GM23338 (cell line): Measurements from ENCODE around the gene GALNT16. TPM values are rescaled to one million over a fixed set of nuclear protein-coding genes. Genes with fewer than 3 reads are reported as not detected.

ENCODE experiments used
- ATAC-seq: fragments of 200-7000 bp; cut with Tn5 transposase; 3 replicates; pipeline ENCODE4 v1.9.1; 2020
- DNase-seq: peaks from one replicate; pipeline ENCODE4 v3.0.0-alpha.2; 2015; ENCODE audit warnings: low spot score
- H2AFZ ChIP-seq: fragments of 200-600 bp; sonication (generic); 2 replicates; pipeline ENCODE4 v1.8.0; 2016; ENCODE audit warnings: antibody characterized with exemption, mild to moderate bottlenecking, moderate library complexity
- H3F3A ChIP-seq: fragments of 200-600 bp; sonication (generic); replicated peaks from 2 replicates; pipeline ENCODE4 v1.8.0; 2017; ENCODE audit warnings: antibody characterized with exemption, mixed run types, low read depth
- H3K27ac ChIP-seq: fragments of 200-600 bp; sonication (generic); 2 replicates; pipeline ENCODE4 v1.6.1; 2016; ENCODE audit warnings: low read depth
- H3K27me3 ChIP-seq: fragments of 200-600 bp; sonication (generic); 2 replicates; pipeline ENCODE4 v1.8.0; 2016; ENCODE audit warnings: mild to moderate bottlenecking, mixed run types, moderate library complexity; ENCODE audit not compliant: insufficient read depth
- H3K36me3 ChIP-seq: fragments of 200-600 bp; sonication (generic); 2 replicates; pipeline ENCODE4 v1.8.0; 2016; ENCODE audit warnings: mild to moderate bottlenecking; ENCODE audit not compliant: insufficient read depth
- H3K4me1 ChIP-seq: fragments of 200-600 bp; sonication (generic); 2 replicates; pipeline ENCODE4 v1.8.0; 2016; ENCODE audit warnings: mild to moderate bottlenecking, moderate library complexity; ENCODE audit not compliant: insufficient read depth
- H3K4me2 ChIP-seq: fragments of 200-600 bp; sonication (generic); 2 replicates; pipeline ENCODE4 v1.7.1; 2017; ENCODE audit warnings: mixed run types
- H3K4me3 ChIP-seq: fragments of 200-600 bp; sonication (generic); 2 replicates; pipeline ENCODE4 v1.6.1; 2016; ENCODE audit warnings: mixed run types
- H3K79me2 ChIP-seq: fragments of 200-600 bp; sonication (generic); replicated peaks from 2 replicates; pipeline ENCODE4 v1.8.0; 2017; ENCODE audit warnings: mild to moderate bottlenecking; ENCODE audit not compliant: insufficient read depth
- H3K9me2 ChIP-seq: fragments of 200-600 bp; sonication (generic); 2 replicates; pipeline ENCODE4 v1.8.0; 2017; ENCODE audit not compliant: insufficient read depth
- H4K20me1 ChIP-seq: fragments of 200-600 bp; sonication (generic); replicated peaks from 2 replicates; pipeline ENCODE4 v1.8.0; 2017; ENCODE audit warnings: mild to moderate bottlenecking; ENCODE audit not compliant: insufficient read depth
- H3K27ac Mint-ChIP-seq: 2 replicates; pipeline ENCODE4 v1.8.0; 2020; ENCODE audit warnings: inconsistent platforms, mild to moderate bottlenecking, moderate library complexity, mixed read lengths
- H3K27me3 Mint-ChIP-seq: 3 replicates; pipeline ENCODE4 v1.8.0; 2022; ENCODE audit warnings: low read depth, mild to moderate bottlenecking, moderate library complexity, mixed read lengths, inconsistent platforms; ENCODE audit not compliant: insufficient read depth, poor library complexity
- H3K36me3 Mint-ChIP-seq: 3 replicates; pipeline ENCODE4 v1.8.0; 2021; ENCODE audit warnings: low read depth, mild to moderate bottlenecking, inconsistent platforms, moderate library complexity, mixed read lengths
- H3K4me1 Mint-ChIP-seq: 3 replicates; pipeline ENCODE4 v1.8.0; 2020; ENCODE audit warnings: mild to moderate bottlenecking, inconsistent platforms, mixed read lengths
- H3K4me3 Mint-ChIP-seq: 3 replicates; pipeline ENCODE4 v1.8.0; 2021; ENCODE audit warnings: moderate library complexity, mild to moderate bottlenecking, inconsistent platforms, mixed read lengths
- H3K9me3 Mint-ChIP-seq: 3 replicates; pipeline ENCODE4 v1.8.0; 2020; ENCODE audit warnings: moderate library complexity, mild to moderate bottlenecking, inconsistent platforms, mixed read lengths
- CREB1 ChIP-seq: fragments of 250-450 bp; sonication (Bioruptor Pico); IDR thresholded peaks from 2 replicates; pipeline ENCODE4 v1.5.0; 2020; ENCODE audit warnings: low read depth, mild to moderate bottlenecking, moderate library complexity
- EZH2phosphoT487 ChIP-seq: fragments of 200-600 bp; sonication (generic); IDR thresholded peaks from one replicate; pipeline ENCODE4 v1.8.1; 2018; ENCODE audit warnings: antibody characterized with exemption; ENCODE audit not compliant: unreplicated experiment
- JUNB ChIP-seq: IDR thresholded peaks from one replicate; pipeline ENCODE4 v1.6.1; 2016; ENCODE audit warnings: antibody characterized with exemption; ENCODE audit not compliant: unreplicated experiment
- NANOG ChIP-seq: IDR thresholded peaks from 2 replicates; pipeline ENCODE4 v1.6.1; 2016; ENCODE audit warnings: antibody characterized with exemption, borderline replicate concordance
- POLR2AphosphoS5 ChIP-seq: IDR thresholded peaks from 2 replicates; pipeline ENCODE4 v1.6.1; 2016; ENCODE audit warnings: antibody characterized with exemption, low read depth
- ZNF331 ChIP-seq: fragments of 250-450 bp; sonication (Bioruptor Pico); IDR thresholded peaks from 2 replicates; pipeline ENCODE4 v1.5.0; 2020; ENCODE audit warnings: low read depth, mild to moderate bottlenecking, moderate library complexity
- polyA plus RNA-seq: library from polyadenylated mRNA; unstranded; fragments of >200 nt; fragmentation: Nextera tagmentation; extraction: Ambion mirVana; gene quantifications from 2 replicates; pipeline ENCODE4 v1.2.1, GENCODE V29; 2016
- total RNA-seq: library from RNA; depleted of rRNA; stranded (reverse); fragments of >200 nt; shearing (Covaris generic); gene quantifications from 2 replicates; pipeline ENCODE4 v1.2.3, GENCODE V29; 2014
- TF ChIP-seq, protein P1 (sequence below): IDR thresholded peaks from one replicate; pipeline ENCODE4 v1.6.1; 2018; ENCODE audit warnings: antibody characterized with exemption; ENCODE audit not compliant: unreplicated experiment
- TF ChIP-seq, protein P2 (sequence below), 2 experiments: fragments of 200-600 bp in 1 of 2; sonication (generic) in 1 of 2; conservative IDR thresholded peaks; 2 replicates each; pipeline versions ENCODE4 v1.5.1 to v1.6.1; 2016 to 2017; ENCODE audit warnings: antibody characterized with exemption in 2 of 2, low read depth in 2 of 2, mild to moderate bottlenecking in 2 of 2, moderate library complexity in 1 of 2

The GALNT16 gene
- total and polyA plus RNA-seq, 2 experiments from 2014 or later: 1.5 to 2.9 TPM

- no peaks in the 10 kb centered on the region for H3K4me1 ChIP-seq
- Mint-ChIP-seq H3K9me3 (peaks cover 5% of the 10 kb centered on the region; the same call in 1 of the 3 replicates), H3K36me3 (peaks cover 52% of the 10 kb centered on the region), H3K27ac (no peak overlapping the region), H3K4me3 (no peak overlapping the region), H3K4me1 (no peaks in the 10 kb centered on the region), H3K27me3 (peaks cover 5% of the 10 kb centered on the region)
- TF ChIP-seq ZNF331 (no peak), EZH2phosphoT487 (no peak), POLR2AphosphoS5 (no peak)
- TF ChIP-seq, protein P1, sequence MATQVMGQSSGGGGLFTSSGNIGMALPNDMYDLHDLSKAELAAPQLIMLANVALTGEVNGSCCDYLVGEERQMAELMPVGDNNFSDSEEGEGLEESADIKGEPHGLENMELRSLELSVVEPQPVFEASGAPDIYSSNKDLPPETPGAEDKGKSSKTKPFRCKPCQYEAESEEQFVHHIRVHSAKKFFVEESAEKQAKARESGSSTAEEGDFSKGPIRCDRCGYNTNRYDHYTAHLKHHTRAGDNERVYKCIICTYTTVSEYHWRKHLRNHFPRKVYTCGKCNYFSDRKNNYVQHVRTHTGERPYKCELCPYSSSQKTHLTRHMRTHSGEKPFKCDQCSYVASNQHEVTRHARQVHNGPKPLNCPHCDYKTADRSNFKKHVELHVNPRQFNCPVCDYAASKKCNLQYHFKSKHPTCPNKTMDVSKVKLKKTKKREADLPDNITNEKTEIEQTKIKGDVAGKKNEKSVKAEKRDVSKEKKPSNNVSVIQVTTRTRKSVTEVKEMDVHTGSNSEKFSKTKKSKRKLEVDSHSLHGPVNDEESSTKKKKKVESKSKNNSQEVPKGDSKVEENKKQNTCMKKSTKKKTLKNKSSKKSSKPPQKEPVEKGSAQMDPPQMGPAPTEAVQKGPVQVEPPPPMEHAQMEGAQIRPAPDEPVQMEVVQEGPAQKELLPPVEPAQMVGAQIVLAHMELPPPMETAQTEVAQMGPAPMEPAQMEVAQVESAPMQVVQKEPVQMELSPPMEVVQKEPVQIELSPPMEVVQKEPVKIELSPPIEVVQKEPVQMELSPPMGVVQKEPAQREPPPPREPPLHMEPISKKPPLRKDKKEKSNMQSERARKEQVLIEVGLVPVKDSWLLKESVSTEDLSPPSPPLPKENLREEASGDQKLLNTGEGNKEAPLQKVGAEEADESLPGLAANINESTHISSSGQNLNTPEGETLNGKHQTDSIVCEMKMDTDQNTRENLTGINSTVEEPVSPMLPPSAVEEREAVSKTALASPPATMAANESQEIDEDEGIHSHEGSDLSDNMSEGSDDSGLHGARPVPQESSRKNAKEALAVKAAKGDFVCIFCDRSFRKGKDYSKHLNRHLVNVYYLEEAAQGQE: no peak
- H2AFZ ChIP-seq: no peak overlapping the region
- H4K20me1 ChIP-seq: peaks cover 18% of the 10 kb centered on the region
- H3K27me3 ChIP-seq: no peaks in the 10 kb centered on the region
- no peak overlapping the region for H3K4me3 ChIP-seq
- no peak overlapping the region for H3K4me2 ChIP-seq
- no peaks in the 10 kb centered on the region for H3F3A ChIP-seq
- peaks cover 18% of the 10 kb centered on the region for H3K79me2 ChIP-seq
- DNase-seq: no peak
- H3K36me3 ChIP-seq: peaks cover 18% of the 10 kb centered on the region
- H3K9me2 ChIP-seq: no peaks in the 10 kb centered on the region
- no peak for ATAC-seq
- H3K27ac ChIP-seq: no peak overlapping the region
Measured at GRCh38 chr14:69376439-69376838, 116.5 kb downstream of the GALNT16 start.

DNA sequence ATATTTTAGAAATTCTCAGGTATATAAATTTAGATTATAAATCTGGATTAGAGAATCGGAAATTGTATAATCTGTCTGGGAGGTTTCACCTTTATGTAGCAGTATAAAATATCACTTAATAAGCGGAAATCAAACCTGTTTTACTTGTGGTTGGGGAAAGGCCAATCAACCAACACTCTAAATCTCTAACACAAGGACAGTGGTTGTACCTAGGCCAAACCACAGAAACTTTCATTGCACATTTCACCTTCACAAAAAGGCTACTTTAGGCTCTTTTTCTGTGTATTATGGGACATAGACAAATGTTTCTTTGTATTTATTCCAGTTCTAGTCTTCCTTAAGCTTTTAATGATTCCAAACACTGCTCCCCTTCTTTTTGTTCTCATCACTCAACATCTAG is 118.3 kb downstream of the GALNT16 start:
- Histone ChIP-seq H3K4me2 (no peak overlapping the region), H3K36me3 (peaks cover 18% of the 10 kb centered on the region), H4K20me1 (peaks cover 30% of the 10 kb centered on the region), H3F3A (no peaks in the 10 kb centered on the region), H3K9me2 (no peaks in the 10 kb centered on the region), H3K4me3 (no peak overlapping the region), H3K4me1 (no peaks in the 10 kb centered on the region), H3K79me2 (peaks cover 34% of the 10 kb centered on the region), H3K27ac (no peak overlapping the region), H2AFZ (no peak overlapping the region), H3K27me3 (no peaks in the 10 kb centered on the region)
- DNase-seq: no peak
- Mint-ChIP-seq H3K4me1 (no peaks in the 10 kb centered on the region), H3K4me3 (no peak overlapping the region), H3K27ac (no peak overlapping the region), H3K36me3 (peaks cover 57% of the 10 kb centered on the region), H3K9me3 (peaks cover 5% of the 10 kb centered on the region; the same call in 1 of the 3 replicates), H3K27me3 (peaks cover 5% of the 10 kb centered on the region)
- no peak for TF ChIP-seq NANOG
- TF ChIP-seq, protein P2, sequence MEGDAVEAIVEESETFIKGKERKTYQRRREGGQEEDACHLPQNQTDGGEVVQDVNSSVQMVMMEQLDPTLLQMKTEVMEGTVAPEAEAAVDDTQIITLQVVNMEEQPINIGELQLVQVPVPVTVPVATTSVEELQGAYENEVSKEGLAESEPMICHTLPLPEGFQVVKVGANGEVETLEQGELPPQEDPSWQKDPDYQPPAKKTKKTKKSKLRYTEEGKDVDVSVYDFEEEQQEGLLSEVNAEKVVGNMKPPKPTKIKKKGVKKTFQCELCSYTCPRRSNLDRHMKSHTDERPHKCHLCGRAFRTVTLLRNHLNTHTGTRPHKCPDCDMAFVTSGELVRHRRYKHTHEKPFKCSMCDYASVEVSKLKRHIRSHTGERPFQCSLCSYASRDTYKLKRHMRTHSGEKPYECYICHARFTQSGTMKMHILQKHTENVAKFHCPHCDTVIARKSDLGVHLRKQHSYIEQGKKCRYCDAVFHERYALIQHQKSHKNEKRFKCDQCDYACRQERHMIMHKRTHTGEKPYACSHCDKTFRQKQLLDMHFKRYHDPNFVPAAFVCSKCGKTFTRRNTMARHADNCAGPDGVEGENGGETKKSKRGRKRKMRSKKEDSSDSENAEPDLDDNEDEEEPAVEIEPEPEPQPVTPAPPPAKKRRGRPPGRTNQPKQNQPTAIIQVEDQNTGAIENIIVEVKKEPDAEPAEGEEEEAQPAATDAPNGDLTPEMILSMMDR (conservative IDR thresholded peaks at IDR 0.05; ENCODE audit: low read depth in 2 of 2): no peak
- TF ChIP-seq CREB1 (CRISPR knock-in tag): no peak
- no peak for TF ChIP-seq JUNB
- ATAC-seq: no peak
